Tibial artery (tissue), 4 donors: ENCODE measurements around the gene EYS.

Experiments used
- DNase-seq, 2 donors: peaks; one replicate each; pipeline ENCODE4 v3.0.0-alpha.2; 2019
- H3K27ac ChIP-seq, 2 donors: fragments of 200-600 bp; sonication (generic) in 1 of 2; 1 replicate in 1 of 2; 2 replicates in 1 of 2; pipeline ENCODE4 v1.5.1; 2018 to 2019; ENCODE audit warnings: mild to moderate bottlenecking in 1 of 2
- H3K27me3 ChIP-seq, 2 donors: fragments of 200-600 bp; sonication (generic) in 1 of 2; one replicate each; pipeline versions ENCODE4 v1.5.1 to v1.6.0; 2016 to 2019
- H3K36me3 ChIP-seq, 3 donors: fragments of 200-600 bp; sonication (generic) in 2 of 3; one replicate each; pipeline ENCODE4 v1.5.1; 2016 to 2019; ENCODE audit warnings: mild to moderate bottlenecking in 2 of 3
- H3K4me1 ChIP-seq, 4 donors: fragments of 200-600 bp; sonication (generic) in 2 of 4; 1 replicate in 3 of 4; 2 replicates in 1 of 4; pipeline ENCODE4 v1.5.1; 2016 to 2019
- H3K4me3 ChIP-seq, 2 donors: fragments of 200-600 bp; sonication (generic) in 1 of 2; 1 replicate in 1 of 2; 2 replicates in 1 of 2; pipeline ENCODE4 v1.5.1; 2018 to 2019; ENCODE audit warnings: mild to moderate bottlenecking in 2 of 2
- H3K9me3 ChIP-seq, 3 donors: fragments of 200-600 bp; sonication (generic) in 1 of 3; one replicate each; pipeline ENCODE4 v1.5.1; 2016 to 2019
- CTCF ChIP-seq, 2 experiments: fragments of 200-600 bp in 1 of 2; fragments of 450-650 bp in 1 of 2; IDR thresholded peaks; one replicate each; pipeline ENCODE4 v1.5.1; 2017 to 2019; ENCODE audit warnings: antibody characterized with exemption in 2 of 2, mild to moderate bottlenecking in 1 of 2, moderate library complexity in 1 of 2
- intact Hi-C: fragments of 100-400 bp; cut with DNase I; formaldehyde crosslinking; loops from one replicate; pipeline ENCODE4 v1.15.0; 2023; ENCODE audit warnings: low total_unique reads

EYS gene

DNA sequence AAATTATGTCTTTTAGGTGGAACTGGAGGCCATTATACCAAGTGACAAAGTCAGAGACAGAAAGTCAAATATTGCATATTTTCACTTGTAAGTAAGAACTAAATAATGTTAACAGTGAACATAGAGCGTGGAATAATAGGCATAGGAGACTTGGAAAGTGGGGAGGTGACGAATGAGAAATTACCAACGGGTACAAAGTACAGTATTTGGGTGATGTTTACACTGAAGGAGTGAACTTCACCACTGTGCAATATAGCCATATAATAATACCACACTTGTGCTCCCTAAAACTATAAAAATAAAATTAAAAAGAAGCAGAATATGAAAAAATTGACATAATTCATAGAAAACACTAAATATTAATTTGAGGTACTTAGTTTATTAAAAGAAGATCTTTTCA lies 14.9 kb downstream of the EYS start:
- DNase-seq = no peak
- no peaks in the 10 kb centered on the region for H3K36me3 ChIP-seq
- intact Hi-C loops = no loop called here

DNA sequence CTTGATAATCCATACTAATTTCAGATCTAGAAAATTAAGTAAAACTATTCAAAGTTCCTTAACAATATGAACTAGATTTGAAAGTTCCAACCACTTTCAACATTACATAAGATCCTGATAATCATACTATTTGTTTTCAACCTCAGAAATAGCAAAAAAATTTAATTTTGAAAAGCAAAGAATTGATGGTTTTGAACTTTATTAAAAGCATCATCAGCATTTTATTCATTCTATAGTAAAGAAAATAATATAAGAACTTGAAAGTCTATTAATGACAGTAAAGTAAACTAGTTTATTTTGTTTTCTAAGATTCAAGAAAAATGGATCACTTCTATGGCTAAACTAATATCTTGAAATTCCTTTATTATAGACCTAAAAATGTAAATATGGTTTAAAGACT lies 26.8 kb downstream of the EYS start:
- no peaks in the 10 kb centered on the region for H3K4me1 ChIP-seq
- no peak for TF ChIP-seq CTCF (IDR thresholded peaks at IDR 0.05)
- H3K36me3 ChIP-seq = no peaks in the 10 kb centered on the region
- no peaks in the 10 kb centered on the region for H3K9me3 ChIP-seq
- H3K27ac ChIP-seq = no peak overlapping the region
- H3K4me3 ChIP-seq = no peak overlapping the region
- H3K27me3 ChIP-seq = no peaks in the 10 kb centered on the region
- no peak for DNase-seq
- intact Hi-C loops = no loop called here

More for the DNA sequence above, 14.9 kb downstream of the EYS start:
- Histone ChIP-seq H3K4me1 (no peaks in the 10 kb centered on the region), H3K9me3 (no peaks in the 10 kb centered on the region), H3K4me3 (no peak overlapping the region), H3K27ac (no peak overlapping the region), H3K27me3 (no peaks in the 10 kb centered on the region)
- no peak for TF ChIP-seq CTCF (IDR thresholded peaks at IDR 0.05)

DNA sequence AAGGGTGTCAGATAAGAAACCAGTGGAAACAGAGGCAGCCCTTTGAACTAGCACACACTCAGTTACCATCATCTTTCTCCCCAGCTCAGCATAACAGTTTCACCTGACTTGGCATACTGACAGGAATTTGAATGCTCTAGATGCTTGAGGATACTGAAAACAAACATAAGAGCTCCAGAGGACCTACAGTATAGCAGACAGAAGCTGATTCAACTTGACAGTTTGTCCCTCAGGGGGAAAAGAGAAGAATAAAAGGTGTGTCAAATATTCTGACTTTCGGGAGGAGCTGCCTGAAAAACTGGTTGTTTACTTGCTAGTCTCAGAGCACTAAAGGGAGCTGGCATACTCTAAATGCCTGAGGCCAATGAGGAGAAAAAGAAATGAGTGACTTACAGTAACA lies 35.1 kb downstream of the EYS start:
- no peaks in the 10 kb centered on the region for H3K36me3 ChIP-seq
- no peak for DNase-seq
- H3K4me1 ChIP-seq = no peaks in the 10 kb centered on the region
- TF ChIP-seq CTCF (IDR thresholded peaks at IDR 0.05) = no peak
- intact Hi-C loops = no loop called here
- H3K27me3 ChIP-seq = no peaks in the 10 kb centered on the region
- peaks cover 0 to 4% (median 0%) of the 10 kb centered on the region in 3 donors for H3K9me3 ChIP-seq
- H3K27ac ChIP-seq = no peak overlapping the region
- H3K4me3 ChIP-seq = no peak overlapping the region

DNA sequence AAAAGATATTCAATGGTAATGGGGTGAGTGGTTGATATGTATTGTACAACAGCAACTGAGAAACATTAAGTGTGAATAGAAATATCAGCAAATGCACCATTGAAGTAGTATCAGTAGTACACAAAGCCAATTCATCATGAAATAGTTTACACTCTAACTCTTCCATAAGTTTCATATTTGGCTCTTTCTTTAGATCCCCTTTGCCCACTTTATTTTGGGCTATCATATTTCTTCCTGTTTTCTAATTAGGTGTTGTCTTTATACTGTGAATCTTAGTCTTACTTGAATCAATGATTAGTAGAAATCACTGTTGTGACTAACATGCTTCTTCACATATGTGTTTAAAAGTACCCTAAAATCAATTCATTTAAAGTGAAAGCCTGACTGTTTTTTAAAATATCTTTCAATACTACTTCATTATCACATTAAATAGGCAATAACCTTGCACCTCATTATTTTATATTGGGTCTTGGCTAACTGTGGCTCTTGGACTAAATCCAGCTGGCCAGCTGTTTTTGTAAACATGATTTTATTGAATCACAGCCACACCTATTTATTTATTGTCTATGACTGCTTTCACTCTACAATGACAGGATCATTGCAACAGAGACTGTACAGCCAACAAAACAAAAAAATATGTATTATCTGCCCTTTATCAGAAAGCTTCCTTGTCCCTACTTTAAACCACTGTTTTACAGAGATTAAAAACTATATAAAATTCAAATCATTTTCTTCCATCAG lies 38.9 kb downstream of the EYS start:
- no peaks in the 10 kb centered on the region for H3K4me1 ChIP-seq
- no peak overlapping the region for H3K4me3 ChIP-seq
- H3K27ac ChIP-seq = no peak overlapping the region
- H3K36me3 ChIP-seq = no peaks in the 10 kb centered on the region
- intact Hi-C loops = no loop called here
- H3K27me3 ChIP-seq = no peaks in the 10 kb centered on the region
- no peak for DNase-seq
- H3K9me3 ChIP-seq = peaks cover 0 to under 1% (median 0%) of the 10 kb centered on the region in 3 donors
- no peak for TF ChIP-seq CTCF (IDR thresholded peaks at IDR 0.05)

GRCh38 chr6:65650086-65650485 lies 56.9 kb downstream of the EYS start:
- TF ChIP-seq CTCF (IDR thresholded peaks at IDR 0.05) = no peak
- DNase-seq = no peak
- Histone ChIP-seq H3K27ac (no peak overlapping the region), H3K4me3 (no peak overlapping the region), H3K27me3 (no peaks in the 10 kb centered on the region), H3K36me3 (no peaks in the 10 kb centered on the region), H3K4me1 (no peaks in the 10 kb centered on the region), H3K9me3 (no peaks in the 10 kb centered on the region)
- intact Hi-C loops = no loop called here

DNA sequence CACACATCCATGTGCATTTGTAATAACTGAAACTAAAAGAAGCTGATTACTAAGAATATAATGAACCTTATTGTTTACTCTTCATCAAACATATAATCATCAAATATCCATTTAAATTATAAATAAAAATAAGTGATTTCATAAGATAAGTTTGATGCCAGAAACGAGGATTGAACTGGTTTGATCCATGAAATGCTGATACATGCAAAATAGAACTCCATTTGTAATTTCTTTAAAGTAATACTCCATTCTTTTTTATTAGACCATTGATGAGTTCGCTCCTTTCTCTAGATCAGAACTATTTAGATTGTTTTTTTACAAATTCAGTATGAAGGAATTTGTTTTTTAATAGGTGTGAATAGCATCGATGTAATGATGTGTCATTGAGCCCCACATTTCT lies 57.6 kb downstream of the EYS start:
- H3K27me3 ChIP-seq = no peaks in the 10 kb centered on the region
- no peak overlapping the region for H3K4me3 ChIP-seq
- intact Hi-C loops = no loop called here
- no peaks in the 10 kb centered on the region for H3K4me1 ChIP-seq
- no peak for DNase-seq
- no peak for TF ChIP-seq CTCF (IDR thresholded peaks at IDR 0.05)
- H3K36me3 ChIP-seq = no peaks in the 10 kb centered on the region
- H3K27ac ChIP-seq = no peak overlapping the region
- no peaks in the 10 kb centered on the region for H3K9me3 ChIP-seq
